Stimulated activated naive CD8-positive, alpha-beta T cell treated with anti-CD3 and anti-CD28 coated beads, Interleukin-15, Interleukin-2, amounts not matched to agents 100 ng/mL and 50 ng/mL, for 24 hours (primary cell): ENCODE measurements around the gene WFS1.

Experiments
- H3K27ac Mint-ChIP-seq: one replicate; pipeline ENCODE4 v1.8.0; 2021; ENCODE audit warnings: mild to moderate bottlenecking, mixed read lengths
- H3K27me3 Mint-ChIP-seq: one replicate; pipeline ENCODE4 v1.8.0; 2021; ENCODE audit warnings: mixed read lengths
- H3K36me3 Mint-ChIP-seq: one replicate; pipeline ENCODE4 v1.8.0; 2021; ENCODE audit warnings: low read depth, mixed read lengths
- H3K4me1 Mint-ChIP-seq: one replicate; pipeline ENCODE4 v1.8.0; 2021; ENCODE audit warnings: low read depth, mixed read lengths
- H3K4me3 Mint-ChIP-seq: one replicate; pipeline ENCODE4 v1.8.0; 2021; ENCODE audit warnings: mild to moderate bottlenecking, mixed read lengths
- H3K9me3 Mint-ChIP-seq: one replicate; pipeline ENCODE4 v1.8.0; 2021; ENCODE audit warnings: mixed read lengths

WFS1 gene

DNA sequence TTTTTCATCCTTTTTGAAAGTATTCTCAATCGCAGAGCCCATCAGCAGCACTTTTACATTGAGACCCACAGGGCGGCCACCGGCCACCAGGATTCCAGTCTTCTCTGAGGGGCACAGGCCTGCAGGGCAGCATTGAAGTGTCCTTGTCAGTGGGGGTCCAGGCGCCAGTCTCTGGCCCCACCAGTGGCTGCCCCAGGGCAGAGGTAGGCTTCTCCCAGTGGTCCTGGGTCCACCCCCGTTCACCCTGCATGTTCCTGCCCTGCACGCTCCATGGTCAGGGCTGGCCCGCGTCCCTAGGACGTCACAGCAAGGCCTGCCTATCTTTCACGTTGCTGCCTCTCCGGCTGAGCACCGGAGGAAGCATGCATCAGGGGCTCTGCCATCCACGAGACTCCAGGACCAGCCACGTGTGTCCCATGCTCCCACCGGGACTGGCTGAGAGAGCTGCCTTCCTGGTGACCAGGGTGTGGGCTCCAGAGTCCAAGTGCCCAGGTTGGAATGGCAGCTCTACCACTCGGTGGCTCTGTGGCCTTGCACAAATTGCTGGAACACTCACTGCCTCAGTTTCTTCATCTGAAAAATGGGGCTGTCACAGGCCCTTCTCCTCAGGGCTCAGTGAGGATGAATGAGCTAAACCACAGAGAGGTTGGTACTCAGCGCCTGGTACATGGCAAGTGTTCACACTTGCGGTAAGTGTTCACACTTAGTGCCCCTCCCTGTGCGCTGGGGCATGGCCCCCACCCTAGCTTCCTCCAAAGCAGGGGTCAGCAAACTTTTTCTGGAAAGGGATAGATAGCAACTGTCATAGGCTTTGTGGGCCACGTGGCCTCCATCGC lies 38.6 kb upstream of the WFS1 start:
- no peak overlapping the region for H3K27ac Mint-ChIP-seq
- peaks cover 5% of the 10 kb centered on the region for H3K27me3 Mint-ChIP-seq
- H3K9me3 Mint-ChIP-seq = no peaks in the 10 kb centered on the region
- H3K4me3 Mint-ChIP-seq = no peak overlapping the region
- H3K36me3 Mint-ChIP-seq = no peaks in the 10 kb centered on the region
- no peaks in the 10 kb centered on the region for H3K4me1 Mint-ChIP-seq

DNA sequence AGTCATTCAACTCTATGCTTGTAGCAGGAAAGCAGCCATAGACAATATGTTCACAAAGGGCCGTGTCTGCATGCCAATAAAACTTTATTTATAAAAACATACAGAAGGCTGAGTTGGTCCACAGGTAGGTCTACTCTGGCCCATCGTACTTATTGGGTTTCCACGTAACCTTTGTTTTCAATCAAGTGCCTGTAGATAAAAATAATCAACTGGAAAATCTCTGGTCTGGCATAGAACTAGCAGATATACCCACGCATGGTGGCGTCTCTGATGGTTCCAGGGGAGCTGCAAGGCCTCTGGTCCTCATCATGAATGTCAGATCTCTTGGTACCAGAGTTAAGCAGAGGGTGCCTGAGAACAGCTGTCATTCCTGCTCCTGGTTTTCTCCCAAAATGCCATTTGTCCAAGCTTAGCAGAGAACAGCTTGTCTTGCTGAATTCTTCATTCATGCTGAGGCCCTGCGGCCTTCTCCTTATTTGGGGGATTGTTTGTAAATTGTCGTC lies 37.9 kb upstream of the WFS1 start:
- peaks cover 4% of the 10 kb centered on the region for H3K27me3 Mint-ChIP-seq
- H3K27ac Mint-ChIP-seq = no peak overlapping the region
- no peaks in the 10 kb centered on the region for H3K4me1 Mint-ChIP-seq
- H3K4me3 Mint-ChIP-seq = no peak overlapping the region
- no peaks in the 10 kb centered on the region for H3K36me3 Mint-ChIP-seq
- H3K9me3 Mint-ChIP-seq = no peaks in the 10 kb centered on the region

DNA sequence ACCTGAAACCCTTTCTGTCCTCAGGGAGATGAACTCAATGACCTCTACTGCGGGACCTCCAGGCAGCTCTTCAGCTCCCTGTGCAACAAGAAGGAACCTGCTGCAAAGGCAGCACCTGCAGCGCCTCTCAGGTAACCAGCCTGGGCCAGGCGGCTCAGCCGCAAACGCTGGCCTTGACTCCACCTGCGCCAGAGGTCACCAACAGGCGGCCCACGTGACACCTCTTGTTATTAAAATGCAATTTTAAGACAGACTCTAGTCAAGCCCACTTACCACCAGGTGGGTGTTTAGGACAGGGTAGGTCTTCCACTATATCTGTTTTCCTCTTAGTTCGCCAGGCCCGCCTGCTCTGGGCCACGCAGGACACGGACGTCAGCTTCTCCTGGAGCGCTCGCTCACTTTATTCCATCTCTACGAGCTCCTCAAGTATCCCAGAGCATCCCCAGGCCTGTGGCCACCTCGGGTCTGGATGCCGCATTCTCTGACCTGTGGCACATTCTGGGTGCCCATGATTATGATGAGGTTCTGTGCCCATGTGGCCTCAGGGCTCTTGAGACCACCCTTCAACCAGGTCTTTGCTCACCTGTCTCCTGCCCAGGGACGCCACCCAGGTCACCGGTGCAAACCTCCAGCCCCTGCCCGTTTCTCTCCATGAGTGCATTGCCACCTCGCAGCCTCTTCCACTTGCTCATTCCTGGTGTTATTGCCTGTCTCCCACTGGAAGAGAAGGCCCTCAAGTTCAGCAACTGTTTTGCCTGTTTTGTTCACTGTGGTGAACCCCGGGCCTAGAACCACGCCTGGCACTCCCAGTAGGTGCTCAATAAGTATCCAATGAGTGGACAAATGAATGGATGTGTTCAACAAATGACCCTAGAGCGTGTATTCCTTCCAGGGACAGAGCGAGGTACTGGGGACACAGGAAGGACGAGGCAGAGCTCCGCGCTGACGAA lies 36.5 kb upstream of the WFS1 start:
- Mint-ChIP-seq H3K36me3 (no peaks in the 10 kb centered on the region), H3K27me3 (peaks cover 4% of the 10 kb centered on the region)

DNA sequence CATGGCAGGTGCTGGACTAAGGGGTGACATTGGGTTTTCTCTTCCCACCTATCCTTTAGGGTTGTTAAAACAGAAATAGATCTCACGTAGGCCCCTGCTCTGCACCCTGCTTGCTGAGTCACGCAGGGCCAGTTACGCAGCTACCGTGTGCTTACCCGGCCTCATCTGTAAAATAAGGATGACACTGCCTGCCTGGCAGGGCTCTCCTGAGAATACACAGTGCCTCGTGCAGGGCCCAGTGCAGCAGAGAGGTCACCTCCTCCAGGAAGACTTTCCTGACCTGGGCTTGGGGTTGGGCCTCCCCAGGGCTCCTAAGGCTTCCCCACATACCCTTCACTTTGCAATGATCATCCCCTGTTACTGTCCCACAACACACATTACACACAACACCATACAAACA lies 35.7 kb upstream of the WFS1 start:
- H3K9me3 Mint-ChIP-seq = no peaks in the 10 kb centered on the region
- no peaks in the 10 kb centered on the region for H3K4me1 Mint-ChIP-seq

More for the DNA sequence above, 36.5 kb upstream of the WFS1 start:
- Mint-ChIP-seq H3K27ac (no peak overlapping the region), H3K4me3 (no peak overlapping the region), H3K4me1 (no peaks in the 10 kb centered on the region), H3K9me3 (no peaks in the 10 kb centered on the region)

DNA sequence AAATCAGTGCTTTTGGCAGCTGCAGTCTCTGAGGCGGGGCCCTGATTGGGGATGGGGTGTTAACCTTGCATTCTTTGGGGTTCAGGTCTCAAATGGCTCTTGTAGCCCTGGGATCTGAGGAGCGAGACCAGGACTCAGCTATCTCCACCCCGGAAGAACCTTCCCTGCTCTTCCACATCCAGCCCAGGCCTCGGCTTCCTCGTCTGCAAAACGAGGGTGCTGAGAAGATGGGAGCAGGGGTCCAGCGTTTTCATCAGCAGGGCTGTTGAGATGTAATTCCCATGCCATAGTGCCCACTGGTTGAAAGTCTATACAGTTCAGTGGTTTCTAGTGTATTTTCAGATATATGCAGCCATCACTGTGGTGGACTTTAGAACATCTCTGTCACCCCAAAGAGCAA lies 34.6 kb upstream of the WFS1 start:
- H3K4me3 Mint-ChIP-seq = no peak overlapping the region
- no peaks in the 10 kb centered on the region for H3K36me3 Mint-ChIP-seq
- no peak overlapping the region for H3K27ac Mint-ChIP-seq
- peaks cover 4% of the 10 kb centered on the region for H3K27me3 Mint-ChIP-seq
- no peaks in the 10 kb centered on the region for H3K9me3 Mint-ChIP-seq
- H3K4me1 Mint-ChIP-seq = no peaks in the 10 kb centered on the region

More for the DNA sequence above, 35.7 kb upstream of the WFS1 start:
- Mint-ChIP-seq H3K4me3 (no peak overlapping the region), H3K36me3 (no peaks in the 10 kb centered on the region), H3K27ac (no peak overlapping the region), H3K27me3 (peaks cover 4% of the 10 kb centered on the region)

DNA sequence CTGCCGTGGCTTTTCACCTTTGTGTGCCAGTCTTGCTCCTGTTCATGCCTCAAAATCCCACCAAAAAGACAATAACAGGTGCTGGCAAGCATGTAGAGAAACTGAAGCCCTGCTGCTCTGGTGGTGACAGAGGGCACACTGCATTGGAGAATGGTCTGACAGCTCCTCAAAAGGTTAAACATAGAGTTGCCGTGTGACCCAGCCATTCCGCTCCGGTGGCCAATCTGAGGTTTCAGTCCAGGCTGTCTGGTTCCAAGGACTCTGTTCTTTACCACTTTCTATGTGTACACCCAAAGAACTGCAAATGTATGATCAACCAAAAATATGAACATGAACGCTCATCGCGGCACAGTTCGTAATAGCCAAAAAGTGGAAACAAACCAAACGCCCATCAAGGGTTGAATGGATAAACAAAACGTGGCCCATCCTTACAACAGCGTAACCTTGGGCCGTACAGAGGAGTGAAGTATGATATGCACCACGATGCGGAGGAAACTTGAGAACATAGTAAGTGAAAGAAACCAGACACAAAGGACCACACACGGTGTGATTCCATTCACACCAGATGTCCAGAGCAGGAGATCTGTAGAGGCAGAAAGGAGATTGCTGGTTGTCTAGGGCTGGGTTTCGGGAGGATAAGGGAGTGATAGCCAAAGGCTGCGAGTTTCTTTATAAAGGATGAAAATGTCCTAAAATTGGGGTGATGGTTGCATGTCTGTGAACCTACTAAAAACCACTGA lies 33.6 kb upstream of the WFS1 start:
- no peaks in the 10 kb centered on the region for H3K9me3 Mint-ChIP-seq
- H3K27ac Mint-ChIP-seq = no peak overlapping the region
- no peaks in the 10 kb centered on the region for H3K36me3 Mint-ChIP-seq
- H3K4me3 Mint-ChIP-seq = no peak overlapping the region
- H3K4me1 Mint-ChIP-seq = no peaks in the 10 kb centered on the region
- peaks cover 4% of the 10 kb centered on the region for H3K27me3 Mint-ChIP-seq

DNA sequence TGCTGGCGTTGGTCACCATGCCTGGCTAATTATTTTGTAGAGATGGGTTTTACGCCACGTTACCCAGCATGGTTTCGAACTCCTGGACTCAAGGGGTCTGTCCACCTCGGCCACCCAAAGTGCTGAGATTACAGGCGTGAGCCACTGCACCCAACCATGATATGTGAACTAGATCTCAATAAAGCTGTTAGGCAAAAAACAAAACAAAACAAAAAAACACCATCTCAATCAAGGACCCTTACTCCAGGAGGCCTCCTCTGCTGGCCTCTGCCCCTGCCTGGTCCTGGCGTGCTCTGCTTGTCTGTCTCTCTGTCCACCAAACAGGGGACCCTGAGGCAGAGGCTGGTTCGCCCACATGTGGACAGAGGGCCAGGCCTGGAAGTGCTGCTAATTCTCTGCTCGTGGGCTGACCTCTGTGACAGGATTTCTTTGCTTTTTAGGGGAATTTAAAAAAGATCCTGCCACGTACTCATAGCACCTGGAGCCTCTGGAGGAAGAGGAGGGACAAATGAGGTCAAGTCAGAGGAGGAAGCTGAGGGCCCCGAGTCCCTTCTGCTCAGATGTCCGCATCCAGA lies 32.7 kb upstream of the WFS1 start:
- Mint-ChIP-seq H3K9me3 (no peaks in the 10 kb centered on the region), H3K4me1 (no peaks in the 10 kb centered on the region), H3K27ac (no peak overlapping the region), H3K27me3 (peaks cover 4% of the 10 kb centered on the region), H3K36me3 (no peaks in the 10 kb centered on the region), H3K4me3 (no peak overlapping the region)

DNA sequence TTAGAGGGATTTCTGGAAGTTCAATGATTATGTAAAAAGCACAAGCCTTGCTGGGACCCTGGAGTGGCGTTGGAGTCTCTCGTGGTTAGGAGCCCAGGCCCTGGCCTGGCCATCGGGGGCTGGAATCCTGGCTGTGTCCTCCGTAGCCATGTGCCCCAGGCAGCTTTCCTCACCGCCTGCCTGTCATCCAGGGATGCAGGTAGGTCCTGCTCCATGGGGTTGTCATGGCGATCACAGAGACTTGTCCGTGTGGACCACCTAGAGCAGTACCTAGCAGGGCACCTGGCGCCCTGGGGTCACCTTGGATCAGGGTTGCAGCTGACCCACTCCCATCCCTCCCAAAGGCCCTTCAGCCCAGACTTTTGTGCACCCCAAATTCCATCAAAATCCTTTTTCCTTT lies 30.2 kb upstream of the WFS1 start:
- Mint-ChIP-seq H3K4me1 (no peaks in the 10 kb centered on the region), H3K36me3 (peaks cover under 1% of the 10 kb centered on the region), H3K9me3 (no peaks in the 10 kb centered on the region), H3K27ac (no peak overlapping the region), H3K27me3 (peaks cover 21% of the 10 kb centered on the region), H3K4me3 (no peak overlapping the region)

DNA sequence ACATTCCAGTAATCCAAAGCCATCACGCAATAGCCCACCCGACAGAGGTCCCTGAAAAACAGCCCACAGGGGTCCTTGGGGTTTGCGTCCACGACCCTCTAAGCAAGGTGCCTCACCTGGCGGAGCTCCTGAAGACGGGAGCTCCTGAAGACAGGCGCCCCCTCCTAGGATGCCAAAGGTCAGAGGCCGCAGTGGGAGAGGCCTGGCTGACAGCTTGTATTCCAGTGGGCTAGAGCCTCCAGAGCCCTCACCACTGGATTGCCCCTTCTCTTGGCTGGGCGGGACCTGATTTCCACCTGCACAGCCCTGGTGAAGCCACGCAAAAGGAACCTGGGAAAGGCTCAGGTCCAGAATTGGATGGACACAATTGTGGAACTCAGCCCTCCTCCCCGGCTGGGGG lies 29.7 kb upstream of the WFS1 start:
- Mint-ChIP-seq H3K27ac (no peak overlapping the region), H3K27me3 (peaks cover 26% of the 10 kb centered on the region), H3K4me3 (no peak overlapping the region), H3K9me3 (peaks cover 4% of the 10 kb centered on the region), H3K4me1 (no peaks in the 10 kb centered on the region), H3K36me3 (peaks cover 6% of the 10 kb centered on the region)

DNA sequence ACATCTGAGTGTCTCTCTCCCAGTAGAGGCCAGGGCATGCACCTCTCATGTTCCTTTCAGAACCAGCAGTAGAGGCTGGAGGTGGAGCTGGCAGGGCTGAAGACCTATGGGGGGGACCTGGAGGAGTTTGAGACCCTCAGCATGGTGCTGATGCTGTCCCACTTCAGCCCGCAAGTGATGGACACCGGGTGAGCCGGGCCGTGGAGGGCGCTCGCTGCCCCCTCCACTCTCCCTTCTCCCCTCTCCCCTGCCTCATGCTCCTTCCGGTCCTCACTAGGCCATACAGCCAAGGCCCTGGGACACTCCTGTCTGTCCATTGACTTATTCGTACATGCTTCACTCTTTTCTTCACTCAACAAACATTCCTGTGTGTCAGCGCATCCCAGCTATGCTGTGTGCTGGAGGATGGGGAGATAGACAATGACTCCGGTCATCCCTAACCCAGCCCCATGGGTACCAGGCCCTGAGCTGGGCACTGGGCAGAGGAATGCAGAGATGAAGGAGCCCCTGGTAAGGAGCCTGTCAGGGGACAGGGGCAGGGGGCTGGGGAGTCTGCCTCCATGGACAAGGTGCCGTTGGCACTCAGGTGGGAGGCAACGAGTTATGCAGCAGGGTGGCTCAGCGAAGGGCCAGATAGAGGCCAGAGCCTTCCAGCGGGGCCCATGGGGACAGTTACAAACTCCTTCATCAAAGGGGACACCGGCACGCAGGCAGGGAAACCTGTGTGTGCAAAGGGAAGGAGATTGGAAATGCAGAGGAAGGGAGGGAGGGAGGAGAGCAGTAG lies 28.4 kb upstream of the WFS1 start:
- Mint-ChIP-seq H3K4me1 (no peaks in the 10 kb centered on the region), H3K27me3 (peaks cover 27% of the 10 kb centered on the region), H3K27ac (no peak overlapping the region), H3K4me3 (no peak overlapping the region), H3K36me3 (peaks cover 7% of the 10 kb centered on the region), H3K9me3 (peaks cover 5% of the 10 kb centered on the region)

DNA sequence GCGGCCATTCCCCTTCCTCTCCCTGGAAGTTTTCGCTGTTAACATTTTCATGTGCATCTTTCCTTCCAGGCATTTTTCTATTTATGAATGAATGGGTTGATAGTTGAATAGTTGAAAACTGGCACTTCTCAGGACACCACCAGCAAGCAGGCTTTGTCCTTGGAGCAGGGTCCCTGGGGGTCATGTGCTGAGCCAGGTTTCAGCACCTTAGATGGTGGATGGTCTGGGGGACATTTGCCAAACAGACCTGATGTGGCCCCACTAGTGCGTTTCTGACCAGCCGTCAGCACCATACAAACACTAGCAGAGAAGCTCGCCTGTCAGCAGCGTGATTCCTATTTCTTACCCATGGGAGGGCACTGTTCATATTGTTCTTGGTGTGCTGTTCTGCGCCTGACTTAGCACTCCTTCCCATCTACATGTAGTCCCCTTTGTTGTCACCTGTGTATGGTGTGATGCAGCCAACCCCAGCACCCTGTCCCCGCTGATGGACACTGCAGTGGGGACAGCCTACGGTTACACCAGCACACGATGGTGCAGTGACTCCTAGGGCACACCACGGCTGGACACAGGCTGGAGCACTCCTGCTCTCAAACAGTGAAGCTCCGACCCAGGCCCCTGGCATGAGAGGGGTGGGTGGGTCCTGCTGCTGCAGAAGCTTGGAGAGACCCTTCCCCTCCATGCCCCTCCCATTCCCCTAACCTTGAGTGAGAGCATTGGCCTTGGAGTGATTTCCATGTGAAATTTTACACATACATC lies 27.2 kb upstream of the WFS1 start:
- Mint-ChIP-seq H3K27me3 (peaks cover 37% of the 10 kb centered on the region), H3K9me3 (peaks cover 5% of the 10 kb centered on the region), H3K27ac (no peak overlapping the region), H3K36me3 (peaks cover 7% of the 10 kb centered on the region), H3K4me3 (no peak overlapping the region), H3K4me1 (no peaks in the 10 kb centered on the region)

DNA sequence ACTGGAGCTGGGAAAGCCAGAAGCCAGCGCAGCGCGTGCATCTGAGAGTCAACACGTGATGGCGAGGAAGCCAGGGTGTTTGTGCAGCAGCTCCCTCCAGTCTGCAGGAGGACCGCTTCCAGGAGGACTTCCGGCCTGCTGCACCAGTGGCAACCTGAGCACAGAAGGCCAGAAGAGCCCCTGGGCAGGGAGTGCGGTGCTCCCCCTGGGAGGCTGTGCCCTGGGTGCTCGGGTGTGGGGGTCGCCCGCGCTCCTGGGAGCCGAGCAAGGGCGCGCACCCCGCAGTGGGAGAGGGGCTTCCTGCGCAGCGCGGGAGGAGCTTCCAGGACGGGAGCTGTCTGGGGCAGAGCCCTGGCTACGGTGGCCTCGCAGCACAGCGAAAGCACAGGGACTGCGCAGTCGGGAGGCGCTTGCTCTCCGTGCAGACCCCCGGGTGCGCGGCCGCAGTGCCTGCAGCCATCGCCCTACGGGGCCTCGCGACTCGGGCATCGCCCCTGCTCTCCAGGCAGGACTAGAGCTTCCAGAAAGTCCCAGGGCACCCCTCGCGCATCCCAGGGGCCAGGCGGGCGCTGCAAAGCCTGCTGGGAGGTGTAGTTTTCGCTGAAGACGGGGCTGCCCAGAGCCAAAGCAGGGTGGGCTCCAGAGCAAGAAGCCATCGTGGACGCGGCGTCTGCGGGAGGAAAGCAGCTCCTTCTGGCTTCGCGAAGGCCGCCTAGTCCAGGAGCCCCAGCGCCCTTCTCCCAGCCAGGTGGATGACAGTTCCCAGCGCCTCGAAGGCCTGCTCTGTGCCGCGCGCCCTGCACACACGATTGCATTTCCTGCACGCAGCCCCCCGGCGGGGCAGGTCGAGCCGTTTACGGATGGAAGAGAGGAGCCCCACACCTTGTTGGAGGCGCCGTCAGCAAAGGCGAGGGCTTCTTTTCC lies 24.1 kb upstream of the WFS1 start:
- Mint-ChIP-seq H3K9me3 (peaks cover 5% of the 10 kb centered on the region), H3K4me3 (no peak overlapping the region), H3K36me3 (peaks cover 7% of the 10 kb centered on the region), H3K27me3 (peaks cover 60% of the 10 kb centered on the region), H3K4me1 (no peaks in the 10 kb centered on the region), H3K27ac (no peak overlapping the region)
